Activated CD8-positive, alpha-beta T cell treated with anti-CD3 and anti-CD28 coated beads for 36 hours (primary cell): ENCODE measurements around the gene PRDM8. TPM values are rescaled to one million over a fixed set of nuclear protein-coding genes. Genes with fewer than 3 reads are reported as not detected.

Source experiments
- ATAC-seq: fragments of 200-7000 bp; cut with Tn5 transposase; one replicate; pipeline ENCODE4 v1.10.0; 2021; ENCODE audit warnings: mild to moderate bottlenecking, moderate library complexity
- CTCF ChIA-PET: fragments of 350-600 bp; sonication (Branson Sonifier 250); formaldehyde crosslinking; loops from one replicate; lab custom pipeline; 2021; ENCODE audit warnings: antibody characterized with exemption; lab: Charles Lee
- POLR2A ChIA-PET: fragments of 350-600 bp; sonication (Branson Sonifier 250); formaldehyde crosslinking; loops from one replicate; lab custom pipeline; 2021; ENCODE audit warnings: antibody characterized with exemption; lab: Charles Lee
- DNase-seq: peaks from one replicate; pipeline ENCODE4 v3.0.0-alpha.2; 2020
- H3K27ac Mint-ChIP-seq: one replicate; pipeline ENCODE4 v1.8.0; 2021; ENCODE audit warnings: mild to moderate bottlenecking, mixed read lengths
- H3K27me3 Mint-ChIP-seq: one replicate; pipeline ENCODE4 v1.8.0; 2021; ENCODE audit warnings: mixed read lengths
- H3K36me3 Mint-ChIP-seq: one replicate; pipeline ENCODE4 v1.8.0; 2021; ENCODE audit warnings: low read depth, mixed read lengths
- H3K4me1 Mint-ChIP-seq: one replicate; pipeline ENCODE4 v1.8.0; 2021; ENCODE audit warnings: low read depth, mixed read lengths
- H3K4me3 Mint-ChIP-seq: one replicate; pipeline ENCODE4 v1.8.0; 2021; ENCODE audit warnings: mild to moderate bottlenecking, moderate library complexity, mixed read lengths
- H3K9me3 Mint-ChIP-seq: one replicate; pipeline ENCODE4 v1.8.0; 2021; ENCODE audit warnings: mixed read lengths
- intact Hi-C: fragments of 100-400 bp; cut with micrococcal nuclease; formaldehyde crosslinking; loops from one replicate; pipeline ENCODE4 v1.10.0; 2022
- total RNA-seq, 2 experiments: library from RNA; stranded (reverse); gene quantifications; one replicate each; pipeline ENCODE4 v1.2.3, GENCODE V29; 2021
- TF ChIP-seq, protein P1 (sequence below): fragments of 200-600 bp; IDR thresholded peaks from one replicate; pipeline ENCODE4 v1.8.0; 2022; ENCODE audit warnings: antibody characterized with exemption, mild to moderate bottlenecking

Gene PRDM8
- total RNA-seq, 2 experiments from 2014 or later, result 2.8 to 3.2 TPM

DNA sequence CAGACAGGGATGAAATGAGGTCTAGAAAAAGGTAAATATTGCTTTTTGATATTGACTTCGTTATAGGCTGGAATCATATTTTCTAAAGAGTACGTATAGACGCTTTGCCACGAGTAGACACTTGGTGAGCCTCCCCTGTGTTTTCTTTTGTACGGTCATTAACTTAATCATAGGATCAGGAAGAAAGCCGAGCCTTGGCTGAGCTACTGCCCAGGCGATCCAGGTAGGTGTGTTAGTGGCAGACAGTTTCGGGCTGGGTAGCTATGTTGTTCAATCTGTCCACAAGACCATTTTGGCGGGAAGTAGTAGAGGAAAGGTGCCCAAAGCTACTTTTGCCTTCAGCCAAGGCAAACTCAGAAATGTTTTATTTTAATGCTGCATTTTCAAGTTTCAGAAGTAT, 8.8 kb downstream of the PRDM8 start:
- DNase-seq (no peak), ATAC-seq (no peak)
- Mint-ChIP-seq H3K9me3 (no peaks in the 10 kb centered on the region), H3K36me3 (no peaks in the 10 kb centered on the region), H3K27ac (no peak overlapping the region), H3K4me3 (no peak overlapping the region), H3K4me1 (peaks cover 16% of the 10 kb centered on the region), H3K27me3 (peaks cover 15% of the 10 kb centered on the region)
- ChIA-PET POLR2A (interaction anchor here (1.0 kb wide), 1 partner anchor 13 kb away, joined by 3 read pairs; no protein-coding TSS in a partner anchor), CTCF (interaction anchor here (0.8 to 1.8 kb wide), 4 partner anchors 10 to 288 kb away, joined by 3 to 6 read pairs (median 4); no protein-coding TSS in a partner anchor)
- intact Hi-C loops, result no loop called here
- TF ChIP-seq, protein P1, sequence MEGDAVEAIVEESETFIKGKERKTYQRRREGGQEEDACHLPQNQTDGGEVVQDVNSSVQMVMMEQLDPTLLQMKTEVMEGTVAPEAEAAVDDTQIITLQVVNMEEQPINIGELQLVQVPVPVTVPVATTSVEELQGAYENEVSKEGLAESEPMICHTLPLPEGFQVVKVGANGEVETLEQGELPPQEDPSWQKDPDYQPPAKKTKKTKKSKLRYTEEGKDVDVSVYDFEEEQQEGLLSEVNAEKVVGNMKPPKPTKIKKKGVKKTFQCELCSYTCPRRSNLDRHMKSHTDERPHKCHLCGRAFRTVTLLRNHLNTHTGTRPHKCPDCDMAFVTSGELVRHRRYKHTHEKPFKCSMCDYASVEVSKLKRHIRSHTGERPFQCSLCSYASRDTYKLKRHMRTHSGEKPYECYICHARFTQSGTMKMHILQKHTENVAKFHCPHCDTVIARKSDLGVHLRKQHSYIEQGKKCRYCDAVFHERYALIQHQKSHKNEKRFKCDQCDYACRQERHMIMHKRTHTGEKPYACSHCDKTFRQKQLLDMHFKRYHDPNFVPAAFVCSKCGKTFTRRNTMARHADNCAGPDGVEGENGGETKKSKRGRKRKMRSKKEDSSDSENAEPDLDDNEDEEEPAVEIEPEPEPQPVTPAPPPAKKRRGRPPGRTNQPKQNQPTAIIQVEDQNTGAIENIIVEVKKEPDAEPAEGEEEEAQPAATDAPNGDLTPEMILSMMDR, result no peak

- Mint-ChIP-seq H3K4me1 (peaks cover 11% of the 10 kb centered on the region), H3K27me3 (peaks cover 16% of the 10 kb centered on the region), H3K4me3 (no peak overlapping the region), H3K36me3 (no peaks in the 10 kb centered on the region), H3K9me3 (no peaks in the 10 kb centered on the region), H3K27ac (no peak overlapping the region)
- no peak for ATAC-seq
- TF ChIP-seq, protein P1, result no peak
- DNase-seq, result no peak
- intact Hi-C loops, result no loop called here
- CTCF ChIA-PET, result interaction anchor here (0.8 to 1.8 kb wide), 5 partner anchors 10 to 289 kb away, joined by 3 to 6 read pairs (median 3); no protein-coding TSS in a partner anchor
- POLR2A ChIA-PET, result interaction anchor here (1.0 kb wide), 1 partner anchor 12 kb away, joined by 3 read pairs; no protein-coding TSS in a partner anchor
Measured at GRCh38 chr4:80206521-80207171, 9.3 kb downstream of the PRDM8 start.

DNA sequence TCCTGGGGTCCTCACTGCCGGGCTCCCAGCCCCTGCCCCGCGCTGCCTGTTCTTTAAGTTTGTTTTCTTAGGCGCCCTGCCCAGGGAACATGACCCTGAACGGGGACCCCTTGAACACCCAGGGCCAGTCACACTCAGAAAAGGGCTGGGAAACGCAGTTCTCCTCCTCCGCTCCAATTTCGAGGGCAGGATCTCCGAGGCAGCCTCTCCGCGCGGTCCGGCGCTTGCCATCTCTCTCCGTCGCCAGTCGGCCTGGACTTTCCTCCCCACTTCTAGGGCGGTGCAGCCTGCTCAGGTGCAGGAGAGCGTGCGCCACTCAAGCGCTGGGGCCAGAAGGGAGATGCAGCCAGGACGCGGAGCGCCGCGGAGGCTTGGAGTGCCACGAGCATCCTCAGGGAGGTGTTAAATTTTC, 9.9 kb downstream of the PRDM8 start:
- TF ChIP-seq, protein P1, result no peak
- ChIA-PET POLR2A (no interaction called here), CTCF (interaction anchor here (1.0 to 1.1 kb wide), 2 partner anchors 10 to 262 kb away, joined by 3 read pairs; no protein-coding TSS in a partner anchor)
- intact Hi-C loops, result no loop called here
- Mint-ChIP-seq H3K36me3 (no peaks in the 10 kb centered on the region), H3K4me3 (no peak overlapping the region), H3K9me3 (no peaks in the 10 kb centered on the region), H3K4me1 (peaks cover 8% of the 10 kb centered on the region), H3K27me3 (peaks cover 16% of the 10 kb centered on the region), H3K27ac (no peak overlapping the region)
- ATAC-seq (no peak), DNase-seq (no peak)

DNA sequence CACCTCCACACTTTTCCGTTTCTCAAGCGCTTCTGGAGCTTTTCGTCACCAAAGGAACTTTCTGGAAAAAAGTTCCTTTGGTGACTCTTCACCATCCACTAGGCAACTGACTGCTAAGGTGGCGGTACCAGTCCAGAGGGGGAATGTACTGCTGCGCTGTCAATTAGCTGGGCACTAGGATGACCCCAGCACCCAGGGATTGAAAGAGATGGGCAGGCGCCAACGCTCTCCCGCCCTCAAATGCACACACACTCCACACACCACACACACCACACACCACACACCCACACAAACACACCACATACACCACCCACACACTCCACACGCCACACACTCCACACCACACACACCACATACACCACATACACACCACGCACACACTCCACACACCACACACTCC, 10.4 kb downstream of the PRDM8 start:
- CTCF ChIA-PET, result interaction anchor here (1.1 kb wide), 1 partner anchor 11 kb away, joined by 3 read pairs; no protein-coding TSS in a partner anchor

More for the DNA sequence above, 10.4 kb downstream of the PRDM8 start:
- POLR2A ChIA-PET, result no interaction called here
- ATAC-seq (no peak), DNase-seq (no peak)
- no peak overlapping the region for H3K4me3 Mint-ChIP-seq
- H3K9me3 Mint-ChIP-seq, result no peaks in the 10 kb centered on the region
- no peaks in the 10 kb centered on the region for H3K36me3 Mint-ChIP-seq
- TF ChIP-seq, protein P1, result no peak
- peaks cover 8% of the 10 kb centered on the region for H3K4me1 Mint-ChIP-seq
- intact Hi-C loops, result no loop called here
- H3K27ac Mint-ChIP-seq, result no peak overlapping the region
- peaks cover 16% of the 10 kb centered on the region for H3K27me3 Mint-ChIP-seq
